ENCODE data around the gene LATS2.
A peak's percentile ranks its signal among the peaks of the same experiment; 100 is the strongest.
"Not testable (repeated sequence)": the region's sequence is repeated elsewhere in the genome, so short reads cannot be mapped to it uniquely, and the experiment has no call there.

Gene LATS2

GRCh38 chr13:20939662-20940061, 121.7 kb downstream of the LATS2 start:
- TF ChIP-seq CTCF (IDR thresholded peaks at IDR 0.05; ENCODE audit: control insufficient read depth, extremely low read depth, insufficient read depth), result no peak
- no peak overlapping the region for H3K4me3 ChIP-seq (ENCODE audit: low read depth, low read length)
- no peak for DNase-seq (ENCODE audit: low read depth)

- TF ChIP-seq CTCF (IDR thresholded peaks at IDR 0.05; ENCODE audit: control insufficient read depth, extremely low read depth, insufficient read depth), result no peak
- no peak overlapping the region for H3K4me3 ChIP-seq (ENCODE audit: low read depth, low read length)
- no peak for DNase-seq (ENCODE audit: low read depth)
Observed at GRCh38 chr13:20938302-20938701, 123.1 kb downstream of the LATS2 start.

- H3K4me3 ChIP-seq (ENCODE audit: low read depth, low read length), result no peak overlapping the region
- TF ChIP-seq CTCF (IDR thresholded peaks at IDR 0.05; ENCODE audit: control insufficient read depth, extremely low read depth, insufficient read depth), result no peak
- no peak for DNase-seq (ENCODE audit: low read depth)
Observed at GRCh38 chr13:20927596-20928257, 133.7 kb downstream of the LATS2 start.

GRCh38 chr13:20925395-20925790, 136.0 kb downstream of the LATS2 start:
- H3K4me3 ChIP-seq (ENCODE audit: low read depth, low read length); DNase-seq (ENCODE audit: low read depth): not testable (repeated sequence)

- peak; percentile 67 for TF ChIP-seq CTCF (IDR thresholded peaks at IDR 0.05; ENCODE audit: control insufficient read depth, extremely low read depth, insufficient read depth)
- peak; percentile 32 for DNase-seq (ENCODE audit: low read depth)
- H3K4me3 ChIP-seq (ENCODE audit: low read depth, low read length), result no peak overlapping the region
Observed at GRCh38 chr13:20924758-20925394, 136.5 kb downstream of the LATS2 start.

GRCh38 chr13:20923272-20923671, 138.1 kb downstream of the LATS2 start:
- no peak for TF ChIP-seq CTCF (IDR thresholded peaks at IDR 0.05; ENCODE audit: control insufficient read depth, extremely low read depth, insufficient read depth)

More at GRCh38 chr13:20923272-20923671, 138.1 kb downstream of the LATS2 start:
- no peak overlapping the region for H3K4me3 ChIP-seq (ENCODE audit: low read depth, low read length)
- DNase-seq (ENCODE audit: low read depth), result no peak

Data from LNCaP clone FGC (cell line).